ENCODE data around the gene VPS39. TPM values are rescaled to one million over a fixed set of nuclear protein-coding genes. Genes with fewer than 3 reads are reported as not detected.

VPS39 gene
- total RNA-seq, 1 experiment from 2014 or later, result 28.5 TPM

DNA sequence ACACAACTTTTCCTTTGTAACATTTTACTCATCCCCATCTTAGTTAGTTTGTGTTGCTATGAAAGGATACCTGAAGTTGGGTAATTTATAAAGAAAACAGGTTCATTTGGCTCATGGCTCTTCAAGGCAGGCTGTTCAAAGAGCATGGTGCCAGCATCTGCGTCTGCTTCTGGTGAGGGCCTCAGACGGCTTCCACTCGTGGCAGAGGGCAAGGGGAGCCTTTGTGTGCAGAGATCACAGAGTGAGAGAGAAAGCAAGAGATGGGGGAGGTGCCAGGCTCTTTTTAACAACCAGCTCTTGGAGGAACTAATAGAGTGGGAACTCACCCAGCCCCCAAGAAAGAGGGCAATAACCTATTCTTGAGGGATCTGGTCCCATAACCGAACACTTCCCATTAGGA lies 74.7 kb downstream of the VPS39 start:
- Histone ChIP-seq H4K20me1 (ENCODE audit: low read length) (no peaks in the 10 kb centered on the region), H3K27me3 (ENCODE audit: low read length) (no peaks in the 10 kb centered on the region), H3F3A (ENCODE audit: low read length, unreplicated experiment) (no peaks in the 10 kb centered on the region), H3K4me1 (ENCODE audit: insufficient read depth, low read length) (peaks cover 17% of the 10 kb centered on the region), H3K79me2 (ENCODE audit: low read length) (no peaks in the 10 kb centered on the region), H3K9me2 (replicated peaks; ENCODE audit: low read length) (no peaks in the 10 kb centered on the region), H3K4me3 (ENCODE audit: low read length) (no peak overlapping the region), H3K4me2 (ENCODE audit: low read length) (no peak overlapping the region), H3K36me3 (ENCODE audit: low read depth, low read length) (no peaks in the 10 kb centered on the region), H3K27ac (ENCODE audit: low read length) (no peak overlapping the region), H2AFZ (ENCODE audit: low read length) (no peak overlapping the region), H3K9ac (ENCODE audit: low read length) (no peak overlapping the region), H3K9me3 (ENCODE audit: low read length) (no peaks in the 10 kb centered on the region)
- intact Hi-C loops (cut with micrococcal nuclease), result no loop called here
- DNase-seq, result no peak
- CTCF ChIA-PET, result interaction anchor here (0.6 to 3.8 kb wide), 2 partner anchors 8 to 49 kb away, joined by 3 to 19 read pairs; no protein-coding TSS in a partner anchor
- BruUV-seq (replicated peaks), result no TSS peak
- POLR2A ChIA-PET (ENCODE audit: unreplicated experiment), result no interaction called here
- no peak for ATAC-seq
- TF ChIP-seq EZH2 (IDR thresholded peaks at IDR 0.05; ENCODE audit: low read length, unreplicated experiment), result no peak
- TF ChIP-seq EZH2phosphoT487 (IDR thresholded peaks at IDR 0.05; ENCODE audit: borderline replicate concordance, low read length), result no peak
- TF ChIP-seq, protein P1, sequence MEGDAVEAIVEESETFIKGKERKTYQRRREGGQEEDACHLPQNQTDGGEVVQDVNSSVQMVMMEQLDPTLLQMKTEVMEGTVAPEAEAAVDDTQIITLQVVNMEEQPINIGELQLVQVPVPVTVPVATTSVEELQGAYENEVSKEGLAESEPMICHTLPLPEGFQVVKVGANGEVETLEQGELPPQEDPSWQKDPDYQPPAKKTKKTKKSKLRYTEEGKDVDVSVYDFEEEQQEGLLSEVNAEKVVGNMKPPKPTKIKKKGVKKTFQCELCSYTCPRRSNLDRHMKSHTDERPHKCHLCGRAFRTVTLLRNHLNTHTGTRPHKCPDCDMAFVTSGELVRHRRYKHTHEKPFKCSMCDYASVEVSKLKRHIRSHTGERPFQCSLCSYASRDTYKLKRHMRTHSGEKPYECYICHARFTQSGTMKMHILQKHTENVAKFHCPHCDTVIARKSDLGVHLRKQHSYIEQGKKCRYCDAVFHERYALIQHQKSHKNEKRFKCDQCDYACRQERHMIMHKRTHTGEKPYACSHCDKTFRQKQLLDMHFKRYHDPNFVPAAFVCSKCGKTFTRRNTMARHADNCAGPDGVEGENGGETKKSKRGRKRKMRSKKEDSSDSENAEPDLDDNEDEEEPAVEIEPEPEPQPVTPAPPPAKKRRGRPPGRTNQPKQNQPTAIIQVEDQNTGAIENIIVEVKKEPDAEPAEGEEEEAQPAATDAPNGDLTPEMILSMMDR (conservative IDR thresholded peaks at IDR 0.05; ENCODE audit: low read depth, low read length), result no peak

DNA sequence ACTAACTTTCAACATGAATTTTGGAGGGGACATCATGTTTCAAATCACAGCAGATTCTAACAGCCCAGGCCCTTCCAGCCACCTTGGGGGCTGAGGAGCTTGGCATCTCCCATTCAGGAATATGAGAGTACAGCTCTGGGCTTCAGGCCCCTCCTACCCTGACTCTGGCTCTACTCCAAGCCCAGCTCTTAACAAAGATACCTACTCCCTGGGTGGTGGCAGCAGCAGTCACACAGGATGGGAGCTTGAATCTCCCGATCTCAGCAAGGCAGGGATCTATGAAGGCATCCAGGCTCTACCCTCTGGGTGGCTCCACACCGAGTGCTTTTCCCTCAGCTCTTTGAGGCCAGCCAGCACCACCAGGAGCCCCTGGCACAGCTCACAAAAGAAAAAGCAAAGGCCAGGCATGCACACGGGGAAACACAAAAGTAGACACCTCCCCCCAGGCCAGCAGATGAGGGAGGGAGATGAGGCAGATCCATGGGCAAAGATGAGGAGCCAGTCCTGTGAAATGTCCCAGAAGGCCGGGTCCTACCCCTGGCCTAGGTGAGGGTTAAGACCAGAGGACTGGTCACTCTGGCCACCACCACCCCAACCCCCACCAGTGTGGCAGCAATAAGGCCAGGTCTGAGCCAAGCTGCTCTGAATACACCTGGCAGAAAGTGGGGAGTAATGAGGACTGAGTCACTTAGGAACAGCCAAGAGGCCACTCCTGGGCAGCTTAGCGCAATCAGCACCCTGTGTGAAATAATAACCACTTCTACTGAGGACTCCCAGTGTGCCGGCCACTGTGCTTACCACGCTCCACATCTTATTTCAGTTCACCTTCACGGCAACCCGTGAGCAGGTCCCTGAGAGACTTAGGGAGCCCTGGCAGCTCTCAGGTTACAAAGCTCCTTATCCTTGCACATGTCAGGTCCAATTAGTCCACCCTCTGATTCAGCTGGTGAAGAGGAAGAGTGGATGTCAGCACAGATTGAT lies 76.0 kb downstream of the VPS39 start:
- no peaks in the 10 kb centered on the region for H4K20me1 ChIP-seq (ENCODE audit: low read length)
- H3K27me3 ChIP-seq (ENCODE audit: low read length), result no peaks in the 10 kb centered on the region
- H3K36me3 ChIP-seq (ENCODE audit: low read depth, low read length), result no peaks in the 10 kb centered on the region
- H3K4me1 ChIP-seq (ENCODE audit: insufficient read depth, low read length), result peaks cover 17% of the 10 kb centered on the region
- no TSS peak for BruUV-seq (replicated peaks)
- no peak overlapping the region for H3K4me3 ChIP-seq (ENCODE audit: low read length)
- TF ChIP-seq, protein P1 (conservative IDR thresholded peaks at IDR 0.05; ENCODE audit: low read depth, low read length), result no peak
- TF ChIP-seq EZH2phosphoT487 (IDR thresholded peaks at IDR 0.05; ENCODE audit: borderline replicate concordance, low read length), result no peak
- TF ChIP-seq EZH2 (IDR thresholded peaks at IDR 0.05; ENCODE audit: low read length, unreplicated experiment), result no peak
- intact Hi-C loops (cut with micrococcal nuclease), result no loop called here
- no peak overlapping the region for H3K9ac ChIP-seq (ENCODE audit: low read length)
- H3K9me3 ChIP-seq (ENCODE audit: low read length), result no peaks in the 10 kb centered on the region
- no peak overlapping the region for H3K4me2 ChIP-seq (ENCODE audit: low read length)
- H2AFZ ChIP-seq (ENCODE audit: low read length), result no peak overlapping the region
- H3K79me2 ChIP-seq (ENCODE audit: low read length), result no peaks in the 10 kb centered on the region
- DNase-seq, result no peak
- no peaks in the 10 kb centered on the region for H3F3A ChIP-seq (ENCODE audit: low read length, unreplicated experiment)
- ChIA-PET POLR2A (ENCODE audit: unreplicated experiment) (no interaction called here), CTCF (interaction anchor here (3.8 kb wide), 1 partner anchor 47 kb away, joined by 19 read pairs; no protein-coding TSS in a partner anchor)
- no peak overlapping the region for H3K27ac ChIP-seq (ENCODE audit: low read length)
- no peak for ATAC-seq
- no peaks in the 10 kb centered on the region for H3K9me2 ChIP-seq (replicated peaks; ENCODE audit: low read length)

DNA sequence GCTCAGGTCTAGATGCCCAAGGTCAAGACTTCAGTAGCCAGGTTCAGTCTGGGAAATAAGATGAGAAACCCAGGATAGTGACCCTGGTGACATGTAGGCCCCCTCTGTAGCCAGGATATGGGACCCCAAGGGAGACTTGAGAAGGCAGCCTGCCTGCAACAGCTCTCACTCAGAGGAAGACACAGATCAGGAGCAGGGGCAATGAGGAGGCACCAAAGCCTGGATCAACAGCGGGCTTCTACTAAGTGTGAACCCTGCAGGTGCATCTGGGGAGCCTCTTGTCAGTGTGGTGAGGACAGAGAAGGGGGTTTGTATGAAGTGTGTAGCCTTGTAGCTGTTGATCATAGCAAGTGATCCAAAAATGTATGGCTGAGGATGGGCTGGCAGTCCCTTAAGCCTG lies 77.1 kb downstream of the VPS39 start:
- Histone ChIP-seq H3K79me2 (ENCODE audit: low read length) (no peaks in the 10 kb centered on the region), H4K20me1 (ENCODE audit: low read length) (no peaks in the 10 kb centered on the region), H2AFZ (ENCODE audit: low read length) (no peak overlapping the region), H3K4me1 (ENCODE audit: insufficient read depth, low read length) (peaks cover 17% of the 10 kb centered on the region), H3K9ac (ENCODE audit: low read length) (no peak overlapping the region), H3K27ac (ENCODE audit: low read length) (no peak overlapping the region), H3K27me3 (ENCODE audit: low read length) (no peaks in the 10 kb centered on the region), H3K4me2 (ENCODE audit: low read length) (no peak overlapping the region), H3K36me3 (ENCODE audit: low read depth, low read length) (no peaks in the 10 kb centered on the region), H3K4me3 (ENCODE audit: low read length) (no peak overlapping the region), H3F3A (ENCODE audit: low read length, unreplicated experiment) (no peaks in the 10 kb centered on the region), H3K9me3 (ENCODE audit: low read length) (no peaks in the 10 kb centered on the region), H3K9me2 (replicated peaks; ENCODE audit: low read length) (no peaks in the 10 kb centered on the region)
- no peak for ATAC-seq
- CTCF ChIA-PET, result interaction anchor here (1.7 kb wide), 1 partner anchor 47 kb away, joined by 4 read pairs; no protein-coding TSS in a partner anchor
- no peak for DNase-seq
- POLR2A ChIA-PET (ENCODE audit: unreplicated experiment), result no interaction called here
- TF ChIP-seq EZH2 (IDR thresholded peaks at IDR 0.05; ENCODE audit: low read length, unreplicated experiment) (no peak), EZH2phosphoT487 (IDR thresholded peaks at IDR 0.05; ENCODE audit: borderline replicate concordance, low read length) (no peak)
- TF ChIP-seq, protein P1 (conservative IDR thresholded peaks at IDR 0.05; ENCODE audit: low read depth, low read length), result no peak
- intact Hi-C loops (cut with micrococcal nuclease), result no loop called here
- no TSS peak for BruUV-seq (replicated peaks)

Measured in PC-3 (cell line).